Endothelial cell of umbilical vein (primary cell): ENCODE data around the gene SCNN1B.

Experiments used
- CTCF ChIP-seq, 2 donors: IDR thresholded peaks; 1 replicate in 1 of 2; 2 replicates in 1 of 2; pipeline ENCODE4 v1.5.1; 2011; ENCODE audit warnings: low read length in 2 of 2, mild to moderate bottlenecking in 2 of 2, moderate library complexity in 2 of 2, control low read depth in 1 of 2, inconsistent platforms in 1 of 2, low read depth in 1 of 2; ENCODE audit not compliant: insufficient read depth in 1 of 2; ENCODE audit errors: extremely low read depth in 1 of 2
- EZH2 ChIP-seq: IDR thresholded peaks from 2 replicates; pipeline ENCODE4 v1.6.1; 2012; ENCODE audit warnings: borderline replicate concordance, low read depth, mild to moderate bottlenecking, moderate library complexity, low read length, inconsistent platforms; ENCODE audit not compliant: severe bottlenecking
- MAX ChIP-seq: IDR thresholded peaks from 2 replicates; pipeline ENCODE4 v1.6.1; 2011; ENCODE audit not compliant: insufficient read depth, insufficient read length
- POLR2AphosphoS5 ChIP-seq: IDR thresholded peaks from 2 replicates; pipeline ENCODE4 v1.6.1; 2012; ENCODE audit warnings: low read depth, mild to moderate bottlenecking, control low read depth, low read length, moderate library complexity; ENCODE audit not compliant: insufficient read depth

DNA sequence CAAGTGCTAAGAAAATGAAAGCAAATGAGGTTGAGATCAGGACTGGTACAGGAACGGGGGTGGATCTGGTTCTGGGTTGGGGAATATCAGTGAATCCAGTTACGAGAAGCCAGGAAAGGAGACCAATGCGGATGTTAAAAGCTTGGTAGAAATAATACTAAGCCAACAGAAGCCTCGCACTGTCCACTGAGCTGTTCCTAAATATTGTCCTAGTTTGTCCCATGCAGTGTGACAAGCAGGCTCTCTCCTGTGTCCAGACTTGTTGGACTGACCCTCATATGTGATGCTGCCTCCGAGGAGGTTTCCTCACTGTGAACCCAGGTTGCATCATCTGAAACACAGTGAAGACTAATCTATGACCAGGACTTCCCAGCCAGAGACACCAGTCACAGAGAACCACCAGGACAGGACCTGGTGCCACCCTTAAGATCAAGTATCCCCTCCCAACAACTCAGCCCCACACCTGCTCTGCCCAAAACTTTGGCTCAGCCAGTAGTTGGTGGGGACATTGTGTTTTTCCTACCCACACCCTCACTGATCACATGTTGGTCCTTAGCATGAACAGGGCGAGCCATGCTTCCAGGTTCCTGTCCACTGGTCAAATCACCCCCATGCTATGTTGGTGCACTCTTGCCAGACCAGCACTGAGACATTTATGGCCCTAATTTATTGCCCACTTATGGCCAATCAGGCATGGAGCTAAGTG, 32.7 kb upstream of the SCNN1B start:
- TF ChIP-seq MAX (no peak), CTCF (IDR thresholded peaks at IDR 0.05; ENCODE audit: extremely low read depth in 1 of 2, insufficient read depth in 1 of 2, low read depth in 1 of 2, low read length in 2 of 2) (no peak), EZH2 (no peak), POLR2AphosphoS5 (no peak)
